Fibroblast of villous mesenchyme (primary cell): ENCODE data around the gene KRTAP10-7. TPM values are rescaled to one million over a fixed set of nuclear protein-coding genes. Genes with fewer than 3 reads are reported as not detected.
"Not testable (repeated sequence)": the region's sequence is repeated elsewhere in the genome, so short reads cannot be mapped to it uniquely, and the experiment has no call there.

ENCODE experiments used
- DNase-seq: peaks from one replicate; pipeline ENCODE4 v3.0.0-alpha.2; 2010; ENCODE audit warnings: low read depth
- H3K4me3 ChIP-seq: 2 replicates; pipeline ENCODE4 v1.5.1; 2011; ENCODE audit warnings: low read depth, mild to moderate bottlenecking, low read length
- total RNA-seq: library from RNA; depleted of rRNA; stranded (reverse); fragments of >200 nt; gene quantifications from 2 replicates; pipeline ENCODE4 v1.2.3, GENCODE V29; 2012
- TF ChIP-seq, protein P1 (sequence below): IDR thresholded peaks from 2 replicates; pipeline ENCODE4 v1.5.1; 2012; ENCODE audit warnings: low read depth, mild to moderate bottlenecking, low read length; ENCODE audit not compliant: insufficient read depth

The KRTAP10-7 gene
- total RNA-seq, 1 donor, result not detected

DNA sequence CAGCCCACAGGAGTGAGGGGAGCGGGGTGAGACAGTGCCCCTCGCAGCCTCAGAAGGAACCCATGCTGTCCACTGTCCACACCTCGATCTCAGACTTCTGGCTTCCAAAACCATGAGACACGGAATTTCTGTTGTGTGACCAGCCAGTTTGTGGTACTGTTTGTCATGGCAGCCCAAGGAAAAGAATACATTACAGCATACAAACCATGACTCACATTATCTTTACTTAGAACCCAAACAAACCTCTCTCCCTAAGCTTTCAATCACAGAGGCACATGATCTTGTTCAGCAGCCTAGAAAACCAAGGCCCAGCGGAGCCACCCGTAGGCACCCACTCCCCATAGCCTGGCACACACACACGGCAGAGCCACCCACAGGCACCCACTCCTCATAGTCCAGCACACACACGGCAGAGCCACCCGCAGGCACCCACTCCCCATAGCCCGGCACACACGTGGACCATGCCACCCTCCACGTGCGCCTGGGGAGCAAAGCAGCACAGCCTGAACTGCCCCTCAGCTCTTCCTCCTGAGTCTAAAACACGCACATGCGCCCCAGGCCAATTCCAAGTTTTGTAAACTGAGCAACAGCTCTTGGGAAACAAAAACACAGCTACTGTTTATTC lies 27.3 kb upstream of the KRTAP10-7 start:
- TF ChIP-seq, protein P1, sequence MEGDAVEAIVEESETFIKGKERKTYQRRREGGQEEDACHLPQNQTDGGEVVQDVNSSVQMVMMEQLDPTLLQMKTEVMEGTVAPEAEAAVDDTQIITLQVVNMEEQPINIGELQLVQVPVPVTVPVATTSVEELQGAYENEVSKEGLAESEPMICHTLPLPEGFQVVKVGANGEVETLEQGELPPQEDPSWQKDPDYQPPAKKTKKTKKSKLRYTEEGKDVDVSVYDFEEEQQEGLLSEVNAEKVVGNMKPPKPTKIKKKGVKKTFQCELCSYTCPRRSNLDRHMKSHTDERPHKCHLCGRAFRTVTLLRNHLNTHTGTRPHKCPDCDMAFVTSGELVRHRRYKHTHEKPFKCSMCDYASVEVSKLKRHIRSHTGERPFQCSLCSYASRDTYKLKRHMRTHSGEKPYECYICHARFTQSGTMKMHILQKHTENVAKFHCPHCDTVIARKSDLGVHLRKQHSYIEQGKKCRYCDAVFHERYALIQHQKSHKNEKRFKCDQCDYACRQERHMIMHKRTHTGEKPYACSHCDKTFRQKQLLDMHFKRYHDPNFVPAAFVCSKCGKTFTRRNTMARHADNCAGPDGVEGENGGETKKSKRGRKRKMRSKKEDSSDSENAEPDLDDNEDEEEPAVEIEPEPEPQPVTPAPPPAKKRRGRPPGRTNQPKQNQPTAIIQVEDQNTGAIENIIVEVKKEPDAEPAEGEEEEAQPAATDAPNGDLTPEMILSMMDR, result no peak
- H3K4me3 ChIP-seq, result no peak overlapping the region
- no peak for DNase-seq

DNA sequence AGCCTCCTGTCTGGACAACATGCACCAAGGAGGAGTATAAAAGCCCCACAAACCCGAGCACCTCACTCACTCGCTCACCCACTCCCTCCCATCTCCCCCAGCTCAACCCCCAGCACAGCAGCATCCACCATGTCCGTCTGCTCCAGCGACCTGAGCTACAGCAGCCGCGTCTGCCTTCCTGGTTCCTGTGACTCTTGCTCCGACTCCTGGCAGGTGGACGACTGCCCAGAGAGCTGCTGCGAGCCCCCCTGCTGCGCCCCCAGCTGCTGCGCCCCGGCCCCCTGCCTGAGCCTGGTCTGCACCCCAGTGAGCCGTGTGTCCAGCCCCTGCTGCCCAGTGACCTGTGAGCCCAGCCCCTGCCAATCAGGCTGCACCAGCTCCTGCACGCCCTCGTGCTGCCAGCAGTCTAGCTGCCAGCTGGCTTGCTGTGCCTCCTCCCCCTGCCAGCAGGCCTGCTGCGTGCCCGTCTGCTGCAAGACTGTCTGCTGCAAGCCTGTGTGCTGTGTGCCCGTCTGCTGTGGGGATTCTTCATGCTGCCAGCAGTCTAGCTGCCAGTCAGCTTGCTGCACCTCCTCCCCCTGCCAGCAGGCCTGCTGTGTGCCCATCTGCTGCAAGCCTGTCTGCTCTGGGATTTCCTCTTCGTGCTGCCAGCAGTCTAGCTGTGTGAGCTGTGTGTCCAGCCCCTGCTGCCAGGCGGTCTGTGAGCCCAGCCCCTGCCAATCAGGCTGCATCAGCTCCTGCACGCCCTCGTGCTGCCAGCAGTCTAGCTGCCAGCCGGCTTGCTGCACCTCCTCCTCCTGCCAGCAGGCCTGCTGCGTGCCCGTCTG lies 26.6 kb upstream of the KRTAP10-7 start, which contains the start of gene KRTAP10-4:
TSS of gene KRTAP10-4 (plus strand) at position 100 of the 827 bp plus-strand sequence. CDS start at position 130, 30 bp downstream.
- not testable (repeated sequence) for H3K4me3 ChIP-seq, DNase-seq

DNA sequence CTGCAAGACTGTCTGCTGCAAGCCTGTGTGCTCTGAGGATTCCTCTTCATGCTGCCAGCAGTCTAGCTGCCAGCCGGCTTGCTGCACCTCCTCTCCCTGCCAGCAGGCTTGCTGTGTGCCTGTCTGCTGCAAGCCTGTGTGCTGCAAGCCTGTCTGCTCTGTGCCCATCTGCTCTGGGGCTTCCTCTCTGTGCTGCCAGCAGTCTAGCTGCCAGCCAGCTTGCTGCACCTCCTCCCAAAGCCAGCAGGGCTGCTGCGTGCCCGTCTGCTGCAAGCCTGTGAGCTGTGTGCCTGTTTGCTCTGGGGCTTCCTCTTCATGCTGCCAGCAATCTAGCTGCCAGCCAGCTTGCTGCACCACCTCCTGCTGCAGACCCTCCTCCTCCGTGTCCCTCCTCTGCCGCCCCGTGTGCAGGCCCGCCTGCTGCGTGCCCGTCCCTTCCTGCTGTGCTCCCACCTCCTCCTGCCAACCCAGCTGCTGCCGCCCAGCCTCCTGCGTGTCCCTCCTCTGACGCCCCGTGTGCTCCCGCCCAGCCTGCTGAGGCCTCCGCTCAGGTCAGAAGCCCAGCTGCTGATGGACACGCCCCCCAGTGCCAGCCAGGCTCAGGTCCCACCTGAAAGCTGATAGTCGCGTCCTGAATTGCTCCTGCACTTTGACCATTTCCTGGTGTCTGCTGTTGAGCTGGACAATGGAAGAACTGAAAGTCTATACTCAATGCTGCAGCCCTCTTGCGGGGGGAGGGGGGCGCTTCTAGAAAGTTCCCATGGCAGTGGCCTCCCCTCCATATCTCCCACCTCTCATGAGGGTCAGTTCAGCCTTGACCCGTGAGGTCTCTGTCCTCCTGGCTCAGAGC lies 25.7 kb upstream of the KRTAP10-7 start:
- TF ChIP-seq, protein P1, result no peak
- H3K4me3 ChIP-seq, result no peak overlapping the region
- DNase-seq, result no peak

DNA sequence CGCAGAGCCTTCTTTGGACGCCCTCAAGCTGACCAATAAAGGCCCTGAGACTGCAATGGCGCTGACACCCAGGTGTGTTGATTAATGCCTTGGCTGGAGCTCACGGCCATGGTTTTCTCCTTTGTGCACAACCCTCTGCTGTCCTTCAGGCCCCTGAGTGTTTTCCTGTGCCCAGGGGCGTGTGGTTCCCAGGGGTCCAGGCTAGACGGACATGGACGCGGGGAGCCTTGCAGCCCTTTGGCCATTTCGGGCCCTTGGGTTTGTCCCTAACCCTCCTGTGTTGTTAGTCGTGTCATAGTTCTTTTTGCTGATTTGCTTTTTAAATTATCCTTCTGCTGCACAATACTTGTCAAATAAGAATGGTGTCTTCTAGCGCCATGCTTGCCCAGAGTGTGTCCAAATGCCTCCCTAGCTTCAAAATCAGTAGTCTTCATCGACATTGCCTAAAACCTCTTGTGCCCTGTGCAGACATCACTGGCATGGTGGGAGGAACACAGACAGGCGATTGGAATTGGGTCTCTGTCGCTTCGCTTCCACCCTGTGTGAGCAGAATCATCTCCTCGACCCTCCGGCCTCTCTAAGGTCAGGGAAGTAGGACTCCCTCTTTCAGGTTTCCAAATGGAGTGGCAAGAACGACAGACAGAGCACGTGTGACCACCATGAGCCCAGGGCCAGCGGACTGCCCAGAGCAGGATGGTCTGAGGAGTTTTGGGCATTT lies 24.9 kb upstream of the KRTAP10-7 start:
- no peak overlapping the region for H3K4me3 ChIP-seq
- DNase-seq, result no peak
- TF ChIP-seq, protein P1, result no peak

DNA sequence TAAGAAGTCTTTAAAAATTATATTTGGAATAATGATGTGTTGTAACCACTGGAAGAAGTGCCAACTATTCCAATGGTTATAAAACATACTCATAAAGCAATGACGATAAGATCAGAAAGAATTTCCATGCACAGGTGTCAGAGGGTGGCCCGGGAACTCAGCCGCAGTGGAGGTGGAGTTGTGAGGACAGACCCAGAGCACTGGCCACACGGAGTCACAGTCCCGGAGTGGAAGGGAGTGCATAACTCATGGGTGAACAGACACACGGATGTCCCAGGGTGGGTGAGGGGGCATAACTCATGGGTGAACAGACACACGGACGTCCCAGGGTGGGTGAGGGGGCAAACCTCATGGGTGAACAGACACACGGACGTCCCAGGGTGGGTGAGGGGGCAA lies 24.4 kb upstream of the KRTAP10-7 start:
- TF ChIP-seq, protein P1, result no peak
- DNase-seq, result no peak
- no peak overlapping the region for H3K4me3 ChIP-seq

DNA sequence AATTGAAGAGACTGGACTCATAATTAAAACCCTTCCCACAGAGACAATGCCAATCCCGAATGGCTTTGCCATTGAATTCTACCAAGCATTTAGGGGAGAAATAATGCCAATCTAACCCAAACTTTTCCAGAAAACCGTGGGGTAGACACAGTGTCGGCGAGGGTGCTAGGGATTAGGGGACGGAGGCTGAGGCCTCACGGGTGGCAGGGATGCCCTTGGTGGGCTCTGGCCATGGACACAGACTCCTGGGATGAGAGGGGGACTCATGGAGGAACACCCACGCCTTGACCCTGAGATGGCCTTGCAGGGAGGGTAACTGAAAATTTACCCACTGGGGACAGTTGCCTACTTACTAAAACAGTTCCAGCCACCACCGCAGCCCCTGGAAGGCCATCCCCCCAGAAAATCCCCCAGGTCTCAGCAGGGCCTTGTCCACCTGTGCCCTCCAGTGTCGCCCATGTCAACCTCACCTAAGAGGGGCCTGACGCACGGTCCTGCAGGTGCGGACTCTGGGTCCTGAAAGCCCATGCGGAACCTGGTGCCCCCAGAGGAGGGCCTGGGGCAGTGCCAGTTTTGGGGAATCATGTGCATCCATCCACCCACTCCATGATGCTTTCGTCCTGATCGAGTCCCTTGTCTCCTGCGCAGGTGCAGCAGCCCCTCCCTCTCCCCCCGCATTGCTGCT lies 21.9 kb upstream of the KRTAP10-7 start:
- DNase-seq, result no peak
- H3K4me3 ChIP-seq, result no peak overlapping the region
- TF ChIP-seq, protein P1, result no peak
